Neural progenitor cell (in vitro differentiated cells): ENCODE results near the gene TSPAN14.

Experiments used
- EZH2phosphoT487 ChIP-seq: fragments of 200-600 bp; sonication (generic); IDR thresholded peaks from 2 replicates; pipeline ENCODE4 v1.6.1; 2017; ENCODE audit warnings: antibody characterized with exemption
- TF ChIP-seq, protein P1 (sequence below): fragments of 200-600 bp; sonication (generic); IDR thresholded peaks from 2 replicates; pipeline ENCODE4 v1.5.1; 2017; ENCODE audit warnings: antibody characterized with exemption, mild to moderate bottlenecking

GRCh38 chr10:80458638-80459037 is 4.5 kb downstream of the TSPAN14 start:
- TF ChIP-seq, protein P1, sequence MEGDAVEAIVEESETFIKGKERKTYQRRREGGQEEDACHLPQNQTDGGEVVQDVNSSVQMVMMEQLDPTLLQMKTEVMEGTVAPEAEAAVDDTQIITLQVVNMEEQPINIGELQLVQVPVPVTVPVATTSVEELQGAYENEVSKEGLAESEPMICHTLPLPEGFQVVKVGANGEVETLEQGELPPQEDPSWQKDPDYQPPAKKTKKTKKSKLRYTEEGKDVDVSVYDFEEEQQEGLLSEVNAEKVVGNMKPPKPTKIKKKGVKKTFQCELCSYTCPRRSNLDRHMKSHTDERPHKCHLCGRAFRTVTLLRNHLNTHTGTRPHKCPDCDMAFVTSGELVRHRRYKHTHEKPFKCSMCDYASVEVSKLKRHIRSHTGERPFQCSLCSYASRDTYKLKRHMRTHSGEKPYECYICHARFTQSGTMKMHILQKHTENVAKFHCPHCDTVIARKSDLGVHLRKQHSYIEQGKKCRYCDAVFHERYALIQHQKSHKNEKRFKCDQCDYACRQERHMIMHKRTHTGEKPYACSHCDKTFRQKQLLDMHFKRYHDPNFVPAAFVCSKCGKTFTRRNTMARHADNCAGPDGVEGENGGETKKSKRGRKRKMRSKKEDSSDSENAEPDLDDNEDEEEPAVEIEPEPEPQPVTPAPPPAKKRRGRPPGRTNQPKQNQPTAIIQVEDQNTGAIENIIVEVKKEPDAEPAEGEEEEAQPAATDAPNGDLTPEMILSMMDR, result no peak
- no peak for TF ChIP-seq EZH2phosphoT487
